Esophagus squamous epithelium (tissue), 5 donors: ENCODE measurements around the gene LOC101059915.

ENCODE experiments used
- DNase-seq: peaks from one replicate; lab custom pipeline; 2025; lab: John Stamatoyannopoulos, UW
- H3K27ac ChIP-seq, 4 donors: fragments of 200-600 bp; sonication (generic); one replicate each; pipeline ENCODE4 v1.5.1; 2016 to 2019; ENCODE audit warnings: mild to moderate bottlenecking in 1 of 4
- H3K27me3 ChIP-seq, 4 donors: fragments of 200-600 bp; sonication (generic); 1 replicate in 3 of 4; 2 replicates in 1 of 4; pipeline versions ENCODE4 v1.5.1 to v1.6.0; 2017 to 2021; ENCODE audit warnings: antibody characterized with exemption in 1 of 4
- H3K36me3 ChIP-seq, 3 donors: fragments of 200-600 bp; sonication (generic); one replicate each; pipeline ENCODE4 v1.5.1; 2016 to 2019
- H3K4me1 ChIP-seq, 3 donors: fragments of 200-600 bp; sonication (generic); one replicate each; pipeline ENCODE4 v1.5.1; 2017 to 2019
- H3K4me3 ChIP-seq, 4 donors: fragments of 200-600 bp; sonication (generic); 1 replicate in 3 of 4; 2 replicates in 1 of 4; pipeline ENCODE4 v1.5.1; 2016 to 2019; ENCODE audit warnings: mild to moderate bottlenecking in 2 of 4, moderate library complexity in 1 of 4
- H3K9me3 ChIP-seq, 3 donors: fragments of 200-600 bp; sonication (generic); one replicate each; pipeline ENCODE4 v1.5.1; 2016 to 2019
- CTCF ChIP-seq, 6 experiments: fragments of 450-650 bp in 4 of 6; fragments of 200-600 bp in 2 of 6; sonication (generic) in 2 of 6; IDR thresholded peaks; one replicate each; pipeline ENCODE4 v1.5.1; 2016 to 2019; ENCODE audit warnings: antibody characterized with exemption in 6 of 6, mild to moderate bottlenecking in 4 of 6, moderate library complexity in 4 of 6
- POLR2A ChIP-seq, 4 donors: fragments of 450-650 bp; IDR thresholded peaks; one replicate each; pipeline ENCODE4 v1.6.1; 2017; ENCODE audit warnings: antibody characterized with exemption in 4 of 4, mild to moderate bottlenecking in 4 of 4, moderate library complexity in 3 of 4
- WGBS, 2 donors: methylation state at CpG; one replicate each; pipeline ENCODE4 v1.1.5; 2018; 5-methylcytosine and 5-hydroxymethylcytosine counted together
- intact Hi-C: fragments of 100-400 bp; cut with DNase I; formaldehyde crosslinking; loops from one replicate; pipeline ENCODE4 v1.15.0; 2022
- donor health status: DM: yes; HTN: yes; CAD: no.

The LOC101059915 gene

GRCh38 chrX:71625471-71625870 is 41.9 kb upstream of the LOC101059915 start:
- TF ChIP-seq CTCF (IDR thresholded peaks at IDR 0.05) = no peak
- no peak for TF ChIP-seq POLR2A (IDR thresholded peaks at IDR 0.05)
- no peak overlapping the region for H3K4me3 ChIP-seq
- no peaks in the 10 kb centered on the region for H3K9me3 ChIP-seq
- H3K4me1 ChIP-seq = peaks cover 0 to 33% (median 12%) of the 10 kb centered on the region in 3 donors
- no peak for DNase-seq
- no peak overlapping the region for H3K27ac ChIP-seq
- H3K27me3 ChIP-seq = no peaks in the 10 kb centered on the region
- WGBS, 2 donors = 84 to 92% methylated on average over 5 of the region's 5 CpGs
- H3K36me3 ChIP-seq = no peaks in the 10 kb centered on the region
- intact Hi-C loops = no loop called here

DNA sequence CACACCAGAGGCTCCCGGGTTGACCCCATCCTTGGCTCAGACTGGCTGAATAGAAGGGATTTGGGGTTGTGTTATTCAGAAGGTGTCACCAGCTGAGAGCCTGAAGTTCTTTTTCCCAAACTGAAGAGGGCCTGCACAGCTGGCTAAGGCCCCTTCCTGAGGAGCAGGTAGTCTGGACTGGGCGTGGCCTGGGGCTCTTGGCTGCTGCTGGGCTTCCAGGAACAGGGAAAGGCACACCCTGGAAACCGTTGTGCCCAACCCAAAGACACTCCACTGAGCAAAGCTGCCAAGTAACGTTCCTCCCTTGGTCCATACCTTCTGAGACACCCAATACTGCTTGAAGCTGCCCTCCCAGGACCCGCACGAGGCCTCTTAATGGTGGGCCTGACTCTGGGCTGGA is 40.8 kb upstream of the LOC101059915 start:
- intact Hi-C loops = no loop called here

DNA sequence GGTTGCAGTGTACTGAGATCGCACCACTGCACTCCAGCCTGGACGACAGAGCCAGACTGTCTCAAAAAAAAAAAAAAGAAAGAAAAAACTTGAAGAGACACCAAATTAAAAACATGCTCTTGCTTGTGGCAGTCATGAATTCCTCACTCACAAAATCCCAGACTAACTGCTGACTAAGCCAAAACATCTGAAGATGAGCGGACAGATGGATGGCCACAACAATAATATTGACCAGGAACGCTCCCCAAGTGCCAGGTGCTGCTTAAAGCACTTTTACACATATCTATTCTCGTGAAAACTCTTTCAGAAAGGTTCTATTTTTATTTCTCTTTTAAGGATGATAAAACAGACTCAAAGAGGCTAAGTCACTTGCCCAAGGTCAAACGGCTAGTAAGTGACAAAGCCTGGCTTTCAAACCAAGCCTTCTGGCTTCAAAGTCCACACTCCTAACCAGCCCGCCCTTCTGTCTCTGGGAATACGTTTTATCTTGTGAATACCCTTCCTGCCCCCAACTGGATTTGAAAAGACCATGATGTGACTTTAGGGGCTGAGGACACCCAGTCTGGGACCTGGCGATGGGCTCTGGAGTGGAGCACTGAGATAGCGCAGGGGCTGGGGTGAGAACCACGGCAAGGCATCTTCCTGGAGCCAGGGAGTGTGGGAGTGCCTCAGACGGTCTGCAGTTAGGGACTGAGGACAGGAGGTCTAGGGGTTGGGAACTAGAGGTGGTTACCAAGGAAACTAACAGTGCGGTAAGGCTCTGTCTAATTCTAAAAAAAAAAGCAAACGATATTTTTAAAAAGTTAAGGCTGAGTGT is 39.5 kb upstream of the LOC101059915 start:
- intact Hi-C loops = no loop called here
- Histone ChIP-seq H3K4me3 (no peak overlapping the region), H3K36me3 (no peaks in the 10 kb centered on the region), H3K4me1 (peaks cover 0 to 18% (median 5%) of the 10 kb centered on the region in 3 donors), H3K9me3 (no peaks in the 10 kb centered on the region), H3K27ac (no peak overlapping the region), H3K27me3 (no peaks in the 10 kb centered on the region)
- TF ChIP-seq CTCF (IDR thresholded peaks at IDR 0.05) (no peak), POLR2A (IDR thresholded peaks at IDR 0.05) (no peak)
- no peak for DNase-seq
- WGBS, 2 donors = 76 to 83% methylated on average over 7 to 13 of the region's 14 CpGs

More for the DNA sequence above, 40.8 kb upstream of the LOC101059915 start:
- no peaks in the 10 kb centered on the region for H3K36me3 ChIP-seq
- H3K4me1 ChIP-seq = peaks cover 0 to 31% (median 12%) of the 10 kb centered on the region in 3 donors
- no peak overlapping the region for H3K4me3 ChIP-seq
- no peak for TF ChIP-seq POLR2A (IDR thresholded peaks at IDR 0.05)
- no peak for TF ChIP-seq CTCF (IDR thresholded peaks at IDR 0.05)
- no peaks in the 10 kb centered on the region for H3K9me3 ChIP-seq
- DNase-seq = no peak
- H3K27ac ChIP-seq = no peak overlapping the region
- no peaks in the 10 kb centered on the region for H3K27me3 ChIP-seq
- WGBS, 2 donors = 67% methylated on average over 3 of the region's 6 CpGs; no CpG with 5 or more reads in 1 of the 2 donors

- Histone ChIP-seq H3K27me3 (no peaks in the 10 kb centered on the region), H3K4me1 (peaks cover 0 to 4% (median 0%) of the 10 kb centered on the region in 3 donors), H3K4me3 (no peak overlapping the region), H3K9me3 (no peaks in the 10 kb centered on the region), H3K36me3 (no peaks in the 10 kb centered on the region), H3K27ac (no peak overlapping the region)
- intact Hi-C loops = no loop called here
- TF ChIP-seq CTCF (IDR thresholded peaks at IDR 0.05) (no peak), POLR2A (IDR thresholded peaks at IDR 0.05) (no peak)
- no peak for DNase-seq
- WGBS, 2 donors = 57% methylated on average over 1 of the region's 2 CpGs; no CpG with 5 or more reads in 1 of the 2 donors
Observed at GRCh38 chrX:71629467-71629866, 37.9 kb upstream of the LOC101059915 start.

- Histone ChIP-seq H3K36me3 (no peaks in the 10 kb centered on the region), H3K4me3 (no peak overlapping the region), H3K27ac (no peak overlapping the region), H3K4me1 (no peaks in the 10 kb centered on the region), H3K9me3 (no peaks in the 10 kb centered on the region), H3K27me3 (no peaks in the 10 kb centered on the region)
- intact Hi-C loops = no loop called here
- TF ChIP-seq CTCF (IDR thresholded peaks at IDR 0.05) (no peak), POLR2A (IDR thresholded peaks at IDR 0.05) (no peak)
- WGBS, 2 donors = 81% methylated on average over 6 to 10 of the region's 10 CpGs
- no peak for DNase-seq
Observed at GRCh38 chrX:71632923-71633657, 34.3 kb upstream of the LOC101059915 start.
